GM13976 (cell line): ENCODE measurements around the gene PLPPR4.

Experiments used
- DNase-seq: peaks from one replicate; pipeline ENCODE4 v3.0.0; 2012; ENCODE audit warnings: low spot score
- CTCF ChIP-seq: IDR thresholded peaks from 2 replicates; pipeline ENCODE4 v1.5.1; 2012; ENCODE audit warnings: borderline replicate concordance, mild to moderate bottlenecking; ENCODE audit not compliant: insufficient read depth; ENCODE audit errors: extremely low read depth, missing control alignments, control extremely low read depth
- in situ Hi-C: fragments of 300-500 bp; cut with MboI; formaldehyde crosslinking; loops from one replicate; pipeline ENCODE4 v1.12.0; 2022; ENCODE audit warnings: low sequenced_read_pairs, mixed read lengths, inconsistent platforms; ENCODE audit not compliant: unreplicated experiment

Gene PLPPR4

DNA sequence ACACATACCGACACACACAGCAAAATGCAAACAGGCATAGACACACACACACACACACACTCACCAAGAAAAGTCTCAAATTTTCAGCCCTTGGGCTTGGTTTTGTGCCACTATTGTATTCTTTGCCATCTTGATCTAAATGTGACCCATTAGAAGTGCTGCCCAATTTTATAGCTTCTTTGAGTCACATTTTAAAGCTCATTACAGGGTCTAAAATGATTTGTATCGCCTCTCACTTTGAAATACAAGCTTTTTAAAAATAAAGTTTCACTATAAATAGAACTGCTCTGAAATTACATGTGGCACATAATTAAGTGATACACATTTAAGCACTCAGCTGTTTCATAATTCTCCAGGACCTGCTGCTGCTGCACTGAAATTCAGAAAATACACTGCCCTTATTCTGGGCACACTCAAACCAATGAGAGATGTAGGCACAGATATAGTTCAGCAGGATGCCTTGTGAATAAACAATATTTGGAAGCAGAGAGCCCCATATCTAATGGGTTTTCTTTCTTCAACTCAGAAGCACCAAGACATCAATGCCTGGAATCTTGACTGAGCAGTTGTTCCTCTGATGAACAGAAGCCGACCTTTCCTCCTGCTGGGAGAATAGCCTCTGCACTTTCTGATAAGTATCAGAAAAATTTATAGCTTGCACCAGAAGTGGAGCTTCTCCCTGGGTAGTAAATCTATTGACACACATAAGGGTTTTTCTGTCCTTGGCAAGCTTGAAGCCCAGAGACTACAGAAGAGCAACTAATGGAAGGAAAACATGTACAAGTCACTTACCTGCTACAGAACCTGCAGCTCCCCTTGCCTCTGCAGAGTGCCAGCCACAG is 37.0 kb upstream of the PLPPR4 start:
- in situ Hi-C loops: no loop called here
- DNase-seq: no peak
- TF ChIP-seq CTCF: no peak

DNA sequence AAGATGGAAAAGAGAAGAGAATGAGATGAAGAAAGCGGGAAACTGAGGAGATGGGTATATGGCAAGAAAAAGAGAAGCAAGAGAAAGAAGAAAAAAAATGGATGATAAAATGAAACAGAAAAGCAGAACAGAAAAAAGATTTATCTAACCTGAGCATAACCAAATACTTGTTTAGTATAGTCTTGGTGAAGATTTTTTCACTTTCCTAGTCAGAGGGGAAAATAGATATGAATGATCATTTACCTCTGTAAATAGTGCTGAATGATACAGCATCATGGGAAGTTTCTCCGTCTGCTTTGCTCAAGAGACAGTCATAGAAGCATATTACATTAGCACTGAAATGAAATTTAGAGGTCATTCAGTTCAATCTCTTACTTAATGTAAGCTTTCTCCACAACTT is 36.1 kb upstream of the PLPPR4 start:
- TF ChIP-seq CTCF: no peak
- in situ Hi-C loops: no loop called here
- DNase-seq: no peak

GRCh38 chr1:99229122-99229521 is 35.2 kb upstream of the PLPPR4 start:
- no peak for TF ChIP-seq CTCF
- in situ Hi-C loops: no loop called here
- no peak for DNase-seq

GRCh38 chr1:99230695-99231094 is 33.6 kb upstream of the PLPPR4 start:
- DNase-seq: no peak
- TF ChIP-seq CTCF: no peak
- in situ Hi-C loops: no loop called here

- DNase-seq: no peak
- no peak for TF ChIP-seq CTCF
- in situ Hi-C loops: no loop called here
Measured at GRCh38 chr1:99232172-99232571, 32.1 kb upstream of the PLPPR4 start.

DNA sequence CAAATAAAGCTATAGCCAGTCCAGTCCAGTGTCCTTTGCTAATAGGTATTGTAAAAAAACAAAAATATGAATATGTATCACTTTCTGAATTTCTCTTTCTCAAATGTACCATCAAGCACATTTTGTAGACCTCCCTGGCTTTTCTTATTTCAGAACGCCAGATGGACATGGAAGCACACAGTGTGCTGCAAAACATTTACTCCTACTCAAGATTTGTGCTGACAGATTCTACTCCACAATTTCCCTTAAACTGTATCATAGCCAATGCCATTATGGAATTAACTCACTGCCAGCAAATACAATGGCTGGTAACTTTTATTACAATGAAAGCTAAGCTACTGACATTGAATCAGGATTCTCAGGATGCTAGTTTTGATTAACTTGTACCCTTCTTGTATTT is 30.8 kb upstream of the PLPPR4 start:
- DNase-seq: no peak
- TF ChIP-seq CTCF: no peak
- in situ Hi-C loops: no loop called here
